NOMO-1 treated with dmso at 0.1 percent for 144 hours (cell line): Measurements from ENCODE around the gene FRMD5.

Source experiments
- DNase-seq: peaks from one replicate; lab custom pipeline; 2025; ENCODE audit not compliant: unreplicated experiment; lab: John Stamatoyannopoulos, UW

Gene FRMD5

GRCh38 chr15:44096596-44096995, 98.5 kb downstream of the FRMD5 start:
- no peak for DNase-seq

GRCh38 chr15:44094781-44095180, 100.3 kb downstream of the FRMD5 start:
- no peak for DNase-seq

- DNase-seq = no peak
Measured at GRCh38 chr15:44093836-44094235, 101.2 kb downstream of the FRMD5 start.

GRCh38 chr15:44092221-44092620, 102.8 kb downstream of the FRMD5 start:
- DNase-seq = no peak

- no peak for DNase-seq
Measured at GRCh38 chr15:44087578-44088465, 107.2 kb downstream of the FRMD5 start.

GRCh38 chr15:44084770-44085169, 110.3 kb downstream of the FRMD5 start:
- DNase-seq = no peak

GRCh38 chr15:44084171-44084570, 110.9 kb downstream of the FRMD5 start:
- DNase-seq = no peak

- DNase-seq = no peak
Measured at GRCh38 chr15:44082558-44083157, 112.4 kb downstream of the FRMD5 start.

GRCh38 chr15:44081026-44082013, 113.8 kb downstream of the FRMD5 start:
- DNase-seq = no peak

- no peak for DNase-seq
Measured at GRCh38 chr15:44075535-44075934, 119.5 kb downstream of the FRMD5 start.

- no peak for DNase-seq
Measured at GRCh38 chr15:44069489-44069888, 125.6 kb downstream of the FRMD5 start.

- no peak for DNase-seq
Measured at GRCh38 chr15:44068347-44068746, 126.7 kb downstream of the FRMD5 start.

- peak; percentile 27 for DNase-seq
Measured at GRCh38 chr15:44066211-44066827, 128.8 kb downstream of the FRMD5 start.

- DNase-seq = no peak
Measured at GRCh38 chr15:44064706-44065105, 130.4 kb downstream of the FRMD5 start.

- DNase-seq = no peak
Measured at GRCh38 chr15:44058126-44058525, 136.9 kb downstream of the FRMD5 start.

GRCh38 chr15:44045661-44046060, 149.4 kb downstream of the FRMD5 start:
- DNase-seq = no peak

- no peak for DNase-seq
Measured at GRCh38 chr15:44045217-44045616, 149.9 kb downstream of the FRMD5 start.

GRCh38 chr15:44038755-44039191, 156.3 kb downstream of the FRMD5 start:
- no peak for DNase-seq

GRCh38 chr15:44035781-44036699, 159.0 kb downstream of the FRMD5 start:
- no peak for DNase-seq
